GM12878 (cell line): ENCODE data around the gene PAN3. TPM values are rescaled to one million over a fixed set of nuclear protein-coding genes. Genes with fewer than 3 reads are reported as not detected.

ENCODE experiments used
- ATAC-seq: fragments of 200-7000 bp; cut with Tn5 transposase; 3 replicates; pipeline ENCODE4 v1.9.1; 2020; ENCODE audit warnings: mild to moderate bottlenecking, moderate library complexity
- BruUV-seq: library from RNA; stranded (reverse); fragments of 400-500 nt; replicated peaks from 2 replicates; lab custom pipeline; 2021; lab: Mats Ljungman, UMichigan
- CTCF ChIA-PET: fragments of 300-600 bp; sonication (Branson Sonifier 250); formaldehyde crosslinking; extraction: SDS; loops from one replicate; lab custom pipeline; 2021; ENCODE audit warnings: inconsistent platforms; lab: Yijun Ruan, JAX
- POLR2A ChIA-PET: fragments of 350-600 bp; formaldehyde crosslinking; extraction: SDS; loops from one replicate; lab custom pipeline; 2021; ENCODE audit warnings: inconsistent platforms; lab: Charles Lee
- RAD21 ChIA-PET: fragments of 300-600 bp; sonication (Branson Sonifier 250); formaldehyde crosslinking; loops from one replicate; lab custom pipeline; 2023; ENCODE audit warnings: antibody characterized with exemption; ENCODE audit not compliant: unreplicated experiment; lab: Charles Lee
- SMC1A ChIA-PET: fragments of 300-600 bp; sonication (Branson Sonifier 250); formaldehyde crosslinking; loops from one replicate; lab custom pipeline; 2023; ENCODE audit not compliant: unreplicated experiment, uncharacterized antibody; lab: Charles Lee
- DNase-seq: peaks from one replicate; pipeline ENCODE4 v3.0.0-alpha.2; 2011; ENCODE audit warnings: low read depth, low spot score
- FAIRE-seq: peaks from 3 replicates; lab custom pipeline; 2011; peaks lifted over from hg19 to GRCh38; lab: Jason Lieb, UNC
- H2AFZ ChIP-seq: 2 replicates; pipeline ENCODE4 v1.6.0; 2011; ENCODE audit warnings: low read depth, low read length, control low read depth; ENCODE audit not compliant: control insufficient read depth
- H3K27ac ChIP-seq: 2 replicates; pipeline ENCODE4 v1.5.1; 2011; ENCODE audit warnings: control low read depth; ENCODE audit not compliant: control insufficient read depth, insufficient read depth
- H3K27me3 ChIP-seq, 2 experiments: replicated peaks in 1 of 2; 2 replicates each; pipeline versions ENCODE4 v1.6.0 to v1.6.1; 2011; ENCODE audit warnings: low read length in 1 of 2; ENCODE audit not compliant: control insufficient read depth in 2 of 2, insufficient read depth in 2 of 2
- H3K36me3 ChIP-seq, 2 experiments: 2 replicates each; pipeline ENCODE4 v1.5.1; 2011; ENCODE audit warnings: low read length in 1 of 2; ENCODE audit not compliant: control insufficient read depth in 2 of 2, insufficient read depth in 2 of 2
- H3K4me1 ChIP-seq: 2 replicates; pipeline ENCODE4 v1.6.1; 2011; ENCODE audit warnings: mild to moderate bottlenecking, low read length, moderate library complexity, mixed read lengths; ENCODE audit not compliant: control insufficient read depth, insufficient read depth
- H3K4me2 ChIP-seq: 2 replicates; pipeline ENCODE4 v1.6.0; 2011; ENCODE audit warnings: control low read depth; ENCODE audit not compliant: control insufficient read depth, insufficient read depth
- H3K4me3 ChIP-seq: fragments of 200-600 bp; sonication (generic); 2 replicates; pipeline ENCODE4 v1.5.1; 2016
- H3K79me2 ChIP-seq: 2 replicates; pipeline ENCODE4 v1.6.0; 2011; ENCODE audit warnings: low read length; ENCODE audit not compliant: control insufficient read depth, insufficient read depth
- H3K9ac ChIP-seq: 2 replicates; pipeline ENCODE4 v1.8.0; 2011; ENCODE audit warnings: low read length, control low read depth, mixed read lengths; ENCODE audit not compliant: control insufficient read depth, insufficient read depth
- H3K9me3 ChIP-seq: replicated peaks from 3 replicates; pipeline ENCODE4 v1.5.1; 2011; ENCODE audit warnings: mild to moderate bottlenecking, low read length; ENCODE audit not compliant: control insufficient read depth, insufficient read depth
- H4K20me1 ChIP-seq: 2 replicates; pipeline ENCODE4 v1.6.0; 2011; ENCODE audit not compliant: control insufficient read depth, insufficient read depth
- BMI1 ChIP-seq: fragments of 450-650 bp; IDR thresholded peaks from 2 replicates; pipeline ENCODE4 v1.6.1; 2016; ENCODE audit warnings: mild to moderate bottlenecking, moderate library complexity, borderline replicate concordance
- CUX1 ChIP-seq: IDR thresholded peaks from 2 replicates; pipeline ENCODE4 v1.6.1; 2012; ENCODE audit warnings: improper control_type of control experiment, low read depth, low read length; ENCODE audit not compliant: insufficient replicate concordance
- E4F1 ChIP-seq: fragments of 450-650 bp; IDR thresholded peaks from 2 replicates; pipeline ENCODE4 v1.6.1; 2018; ENCODE audit warnings: borderline replicate concordance, mild to moderate bottlenecking; ENCODE audit not compliant: partially characterized antibody
- EED ChIP-seq: sonication (generic); IDR thresholded peaks from 2 replicates; pipeline ENCODE4 v1.6.1; 2016; ENCODE audit warnings: antibody characterized with exemption, low read depth
- IKZF2 ChIP-seq, 2 experiments: fragments of 450-650 bp; IDR thresholded peaks; 2 replicates each; pipeline ENCODE4 v1.6.1; 2017; ENCODE audit warnings: mild to moderate bottlenecking in 2 of 2, moderate library complexity in 2 of 2
- KAT2A ChIP-seq: conservative IDR thresholded peaks from 2 replicates; pipeline ENCODE4 v1.6.1; 2011; ENCODE audit warnings: low read depth, low read length; ENCODE audit not compliant: control insufficient read depth
- MYB ChIP-seq: fragments of 150-350 bp; IDR thresholded peaks from 2 replicates; pipeline ENCODE4 v1.6.1; 2014; ENCODE audit warnings: mild to moderate bottlenecking, low read depth, low read length, borderline replicate concordance
- POU2F2 ChIP-seq: IDR thresholded peaks from 3 replicates; pipeline ENCODE4 v1.6.1; 2011; ENCODE audit warnings: low read depth, mild to moderate bottlenecking, low read length, borderline replicate concordance
- SMARCA5 ChIP-seq: fragments of 450-650 bp; IDR thresholded peaks from 2 replicates; pipeline ENCODE4 v1.6.1; 2017; ENCODE audit warnings: mild to moderate bottlenecking
- WRNIP1 ChIP-seq: IDR thresholded peaks from 2 replicates; pipeline ENCODE4 v1.6.1; 2011; ENCODE audit warnings: low read depth, low read length, improper control_type of control experiment, borderline replicate concordance
- WGBS: methylation state at CpG from one replicate; pipeline ENCODE4 v1.1.6; 2016; ENCODE audit warnings: low lambda C conversion rate; ENCODE audit not compliant: insufficient replicate concordance, insufficient coverage; ENCODE audit errors: missing lambda C conversion rate; 5-methylcytosine and 5-hydroxymethylcytosine counted together
- in situ Hi-C: fragments of 300-500 bp; cut with MboI; formaldehyde crosslinking; loops from 9 replicates; pipeline ENCODE4 v1.14.3; 2018; ENCODE audit warnings: mixed read lengths
- intact Hi-C: fragments of 100-400 bp; cut with micrococcal nuclease; formaldehyde crosslinking; loops from one replicate; pipeline ENCODE4 v1.14.2; 2022; ENCODE audit not compliant: unreplicated experiment
- polyA plus RNA-seq, 11 experiments: library from polyadenylated mRNA; depleted of rRNA in 4 of 11; unstranded in 6 of 11; stranded (reverse) in 5 of 11; fragments of >200 nt; fragmentation: Nextera tagmentation in 4 of 11; fragmentation: Illumina TruSeq in 1 of 11; extraction: Ambion mirVana in 4 of 11; extraction: Trizol in 1 of 11; gene quantifications; 1 replicate in 1 of 11; 2 replicates in 10 of 11; pipeline versions ENCODE4 v1.2.1 to v1.2.3, GENCODE V29; 2011 to 2016; ENCODE audit warnings: inconsistent platforms in 2 of 11, missing spikeins in 2 of 11, low read depth in 1 of 11
- total RNA-seq, 4 experiments: library from RNA; depleted of rRNA in 3 of 4; stranded (reverse); fragments of >200 nt in 3 of 4; fragmentation: Illumina TruSeq in 1 of 4; extraction: Trizol in 1 of 4; gene quantifications; 2 replicates each; pipeline versions ENCODE4 v1.2.1 to v1.2.3, GENCODE V29; 2013 to 2021

Gene PAN3
- total and polyA plus RNA-seq, 10 of the 15 experiments (the other 5 are each of a cell fraction or from before 2014, with no cell fraction given): 13.0 to 33.3 (median 19.9) TPM

DNA sequence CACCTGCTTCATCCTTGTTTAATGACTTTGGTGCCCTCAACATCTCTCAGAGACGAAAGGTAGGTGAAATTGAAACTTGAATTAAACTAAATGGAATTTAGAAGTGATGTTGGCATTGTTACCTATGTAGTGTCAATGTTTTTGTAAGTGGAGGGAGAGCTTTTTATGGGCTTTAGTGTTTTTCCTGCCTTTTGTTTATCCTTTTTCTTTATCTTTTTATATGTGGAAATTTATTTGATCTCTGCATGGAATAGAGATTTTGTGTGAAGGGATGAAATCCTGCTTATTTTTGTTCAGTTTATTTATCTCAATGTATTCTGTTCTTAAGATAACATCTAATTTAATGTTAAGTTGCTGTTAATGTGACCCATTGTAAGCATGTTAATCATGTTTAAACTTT, 39.5 kb downstream of the PAN3 start:
- Histone ChIP-seq H3K9me3 (no peaks in the 10 kb centered on the region), H3K4me3 (no peak overlapping the region), H3K79me2 (peaks cover 2% of the 10 kb centered on the region; the same call in 1 of the 2 replicates), H3K4me1 (no peaks in the 10 kb centered on the region), H3K27ac (no peak overlapping the region), H4K20me1 (no peaks in the 10 kb centered on the region), H3K27me3 (no peaks in the 10 kb centered on the region), H3K4me2 (no peak overlapping the region), H3K9ac (no peak overlapping the region), H3K36me3 (peaks cover 0 to 12% of the 10 kb centered on the region in 2 experiments; a peak in 2 of 4 replicates), H2AFZ (no peak overlapping the region)
- intact Hi-C loops (no loop called here), in situ Hi-C loops (no loop called here)
- 96% methylated on average over 1 of the region's 1 CpG for WGBS
- POLR2A ChIA-PET: no interaction called here
- no peak for DNase-seq
- SMC1A ChIA-PET: interaction anchor here (1.1 kb wide), 1 partner anchor 10 kb away, joined by 3 read pairs; no protein-coding TSS in a partner anchor
- CTCF ChIA-PET: interaction anchor here (1.2 kb wide), 1 partner anchor 22 kb away, joined by 4 read pairs; no protein-coding TSS in a partner anchor
- BruUV-seq: no TSS peak
- TF ChIP-seq KAT2A (no peak), WRNIP1 (no peak), POU2F2 (no peak), IKZF2 (IDR thresholded peaks at IDR 0.05) (no peak), CUX1 (no peak), BMI1 (no peak), EED (no peak), SMARCA5 (no peak), E4F1 (no peak), MYB (no peak)
- RAD21 ChIA-PET: no interaction called here
- FAIRE-seq: no peak
- no peak for ATAC-seq
